ENCODE results near the gene FIGNL2. TPM values are rescaled to one million over a fixed set of nuclear protein-coding genes. Genes with fewer than 3 reads are reported as not detected.

The FIGNL2 gene
- total RNA-seq, 2 experiments from 2014 or later: 1.2 to 1.3 TPM

DNA sequence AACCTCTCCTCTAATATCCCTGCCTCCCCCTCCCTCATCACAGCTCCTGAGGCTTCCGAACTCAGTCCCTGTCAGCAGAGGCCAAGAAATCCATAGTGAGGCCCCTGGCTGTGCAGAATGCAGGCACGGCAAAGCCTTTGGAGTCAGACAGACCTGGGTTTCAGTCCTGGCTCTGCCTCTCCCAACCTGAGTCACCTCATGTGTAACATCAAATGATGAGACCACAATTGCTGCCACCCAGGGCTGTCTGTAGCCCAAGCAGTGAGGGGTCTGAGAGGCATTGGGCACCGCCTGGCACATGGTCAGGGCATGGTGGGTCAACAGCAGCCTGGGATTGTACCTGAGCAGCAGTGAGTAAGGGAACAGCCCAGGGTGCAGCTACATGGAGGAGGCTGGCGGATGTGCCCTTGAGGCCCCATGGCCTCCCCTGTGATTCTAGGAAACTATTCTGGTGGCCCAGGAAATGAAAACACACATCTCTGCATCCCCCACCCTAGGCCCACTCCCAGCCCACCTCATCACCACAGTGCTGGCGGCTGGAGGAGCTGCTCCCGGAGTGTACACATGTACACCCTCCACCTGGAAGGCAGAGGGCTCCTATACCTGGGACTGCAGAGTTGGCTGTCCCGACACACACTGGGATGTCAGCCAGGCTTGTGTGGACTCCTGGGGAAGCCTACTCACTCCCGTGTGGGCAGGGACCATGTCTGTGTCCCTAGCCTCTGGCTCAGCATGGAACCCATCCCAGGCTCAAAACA is 47.0 kb upstream of the FIGNL2 start:
- POLR2A ChIA-PET: no interaction called here
- H3K4me3 ChIP-seq (ENCODE audit: low read length): no peak overlapping the region
- no peaks in the 10 kb centered on the region for H3K9me3 Mint-ChIP-seq
- H3K36me3 Mint-ChIP-seq (ENCODE audit: low read depth): no peaks in the 10 kb centered on the region
- ATAC-seq (ENCODE audit: poor library complexity): no peak
- intact Hi-C loops (cut with DNase I, micrococcal nuclease): no loop called here
- peaks cover 0 to 2% of the 10 kb centered on the region in 2 experiments for H3K27me3 ChIP-seq (ENCODE audit: control insufficient read depth in 1 of 2, insufficient read depth in 2 of 2, low read length in 2 of 2)
- H3K36me3 ChIP-seq (ENCODE audit: insufficient read depth, low read length): no peaks in the 10 kb centered on the region
- H3K4me1 ChIP-seq (ENCODE audit: insufficient read depth, low read length): no peaks in the 10 kb centered on the region
- no peak for DNase-seq
- CTCF ChIA-PET: no interaction called here
- H3K27ac ChIP-seq (ENCODE audit: low read depth in 1 of 2, low read length in 2 of 2): no peak overlapping the region
- H3K9me3 ChIP-seq (ENCODE audit: control insufficient read depth in 1 of 2, insufficient read depth in 1 of 2, low read length in 2 of 2): no peaks in the 10 kb centered on the region
- TF ChIP-seq, protein P1, sequence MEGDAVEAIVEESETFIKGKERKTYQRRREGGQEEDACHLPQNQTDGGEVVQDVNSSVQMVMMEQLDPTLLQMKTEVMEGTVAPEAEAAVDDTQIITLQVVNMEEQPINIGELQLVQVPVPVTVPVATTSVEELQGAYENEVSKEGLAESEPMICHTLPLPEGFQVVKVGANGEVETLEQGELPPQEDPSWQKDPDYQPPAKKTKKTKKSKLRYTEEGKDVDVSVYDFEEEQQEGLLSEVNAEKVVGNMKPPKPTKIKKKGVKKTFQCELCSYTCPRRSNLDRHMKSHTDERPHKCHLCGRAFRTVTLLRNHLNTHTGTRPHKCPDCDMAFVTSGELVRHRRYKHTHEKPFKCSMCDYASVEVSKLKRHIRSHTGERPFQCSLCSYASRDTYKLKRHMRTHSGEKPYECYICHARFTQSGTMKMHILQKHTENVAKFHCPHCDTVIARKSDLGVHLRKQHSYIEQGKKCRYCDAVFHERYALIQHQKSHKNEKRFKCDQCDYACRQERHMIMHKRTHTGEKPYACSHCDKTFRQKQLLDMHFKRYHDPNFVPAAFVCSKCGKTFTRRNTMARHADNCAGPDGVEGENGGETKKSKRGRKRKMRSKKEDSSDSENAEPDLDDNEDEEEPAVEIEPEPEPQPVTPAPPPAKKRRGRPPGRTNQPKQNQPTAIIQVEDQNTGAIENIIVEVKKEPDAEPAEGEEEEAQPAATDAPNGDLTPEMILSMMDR (IDR thresholded peaks at IDR 0.05): no peak
- no peaks in the 10 kb centered on the region for H3K4me1 Mint-ChIP-seq (ENCODE audit: low read depth)
- peaks cover 10% of the 10 kb centered on the region for H3K27me3 Mint-ChIP-seq
- no peak overlapping the region for H3K4me3 Mint-ChIP-seq
- no peak overlapping the region for H3K27ac Mint-ChIP-seq

DNA sequence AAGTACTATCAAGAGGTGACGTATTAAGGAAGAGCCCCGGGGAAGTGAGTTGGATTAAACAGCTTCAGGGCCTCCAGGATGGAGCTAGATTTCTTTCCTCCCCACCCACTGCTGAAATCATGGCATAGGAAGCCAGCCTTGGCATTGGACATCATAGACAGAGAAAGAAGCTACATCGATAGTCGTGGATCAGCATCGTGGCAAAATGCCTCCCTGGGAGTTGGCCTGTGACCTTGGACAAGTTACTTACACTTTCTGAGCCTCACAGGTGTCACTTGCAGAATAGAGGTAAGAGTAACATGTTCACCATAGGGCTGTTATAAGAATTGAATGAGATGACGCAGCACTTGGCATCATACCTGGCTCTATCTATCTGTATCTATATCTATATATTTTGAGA is 45.3 kb upstream of the FIGNL2 start:
- no peaks in the 10 kb centered on the region for H3K36me3 ChIP-seq (ENCODE audit: insufficient read depth, low read length)
- Mint-ChIP-seq H3K36me3 (ENCODE audit: low read depth) (no peaks in the 10 kb centered on the region), H3K27me3 (peaks cover 10% of the 10 kb centered on the region), H3K4me1 (ENCODE audit: low read depth) (no peaks in the 10 kb centered on the region), H3K27ac (no peak overlapping the region), H3K4me3 (no peak overlapping the region), H3K9me3 (no peaks in the 10 kb centered on the region)
- H3K9me3 ChIP-seq (ENCODE audit: control insufficient read depth in 1 of 2, insufficient read depth in 1 of 2, low read length in 2 of 2): no peaks in the 10 kb centered on the region
- no peak overlapping the region for H3K27ac ChIP-seq (ENCODE audit: low read depth in 1 of 2, low read length in 2 of 2)
- no peak overlapping the region for H3K4me3 ChIP-seq (ENCODE audit: low read length)
- no peaks in the 10 kb centered on the region for H3K4me1 ChIP-seq (ENCODE audit: insufficient read depth, low read length)
- CTCF ChIA-PET: no interaction called here
- intact Hi-C loops (cut with DNase I, micrococcal nuclease): no loop called here
- DNase-seq (no peak), ATAC-seq (ENCODE audit: poor library complexity) (no peak)
- peaks cover 0 to 2% of the 10 kb centered on the region in 2 experiments for H3K27me3 ChIP-seq (ENCODE audit: control insufficient read depth in 1 of 2, insufficient read depth in 2 of 2, low read length in 2 of 2)
- TF ChIP-seq, protein P1 (IDR thresholded peaks at IDR 0.05): no peak
- POLR2A ChIA-PET: interaction anchor here (0.8 kb wide), 1 partner anchor 14 kb away, joined by 3 read pairs; no protein-coding TSS in a partner anchor

DNA sequence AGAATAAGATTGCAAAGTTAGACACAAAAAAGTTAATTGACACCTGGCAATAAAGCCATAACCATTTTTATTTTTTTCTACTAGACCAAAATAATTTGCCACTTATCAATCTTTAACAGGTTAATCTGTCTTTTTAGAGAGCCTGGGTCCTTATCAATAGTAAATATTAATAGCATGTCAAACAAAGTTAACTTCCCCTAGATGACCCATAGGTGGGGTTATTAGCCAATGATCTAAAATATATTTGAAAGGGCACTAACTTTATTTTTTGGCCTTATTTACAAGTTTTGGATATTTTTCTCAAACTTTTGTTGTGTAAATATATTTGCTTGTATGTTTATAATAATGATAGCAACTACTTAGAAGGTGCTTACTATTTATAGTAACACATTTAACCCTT is 43.3 kb upstream of the FIGNL2 start:
- H3K27ac Mint-ChIP-seq: no peak overlapping the region
- POLR2A ChIA-PET: no interaction called here
- CTCF ChIA-PET: no interaction called here
- no peak overlapping the region for H3K4me3 ChIP-seq (ENCODE audit: low read length)
- intact Hi-C loops (cut with DNase I, micrococcal nuclease): no loop called here
- H3K27ac ChIP-seq (ENCODE audit: low read depth in 1 of 2, low read length in 2 of 2): no peak overlapping the region
- no peak overlapping the region for H3K4me3 Mint-ChIP-seq
- H3K9me3 Mint-ChIP-seq: no peaks in the 10 kb centered on the region
- TF ChIP-seq, protein P1 (IDR thresholded peaks at IDR 0.05): no peak
- ATAC-seq (ENCODE audit: poor library complexity) (no peak), DNase-seq (peak in 1 of 14 experiments; percentile 10)
- peaks cover 0 to 2% of the 10 kb centered on the region in 2 experiments for H3K27me3 ChIP-seq (ENCODE audit: control insufficient read depth in 1 of 2, insufficient read depth in 2 of 2, low read length in 2 of 2)
- H3K36me3 Mint-ChIP-seq (ENCODE audit: low read depth): no peaks in the 10 kb centered on the region
- no peaks in the 10 kb centered on the region for H3K4me1 ChIP-seq (ENCODE audit: insufficient read depth, low read length)
- H3K27me3 Mint-ChIP-seq: peaks cover 6% of the 10 kb centered on the region
- H3K9me3 ChIP-seq (ENCODE audit: control insufficient read depth in 1 of 2, insufficient read depth in 1 of 2, low read length in 2 of 2): no peaks in the 10 kb centered on the region
- no peaks in the 10 kb centered on the region for H3K36me3 ChIP-seq (ENCODE audit: insufficient read depth, low read length)
- peaks cover 4% of the 10 kb centered on the region for H3K4me1 Mint-ChIP-seq (ENCODE audit: low read depth)

All from CD4-positive, alpha-beta T cell (primary cell).